Sigmoid colon (tissue), 7 donors: ENCODE results near the gene RPL37A. TPM values are rescaled to one million over a fixed set of nuclear protein-coding genes. Genes with fewer than 3 reads are reported as not detected.

ENCODE experiments used
- DNase-seq: peaks from one replicate; pipeline ENCODE4 v3.0.0-alpha.2; 2019
- H3K27ac ChIP-seq, 4 donors: fragments of 200-600 bp; sonication (generic); one replicate each; pipeline ENCODE4 v1.5.1; 2016 to 2019; ENCODE audit warnings: mild to moderate bottlenecking in 1 of 4
- H3K27me3 ChIP-seq, 3 donors: fragments of 200-600 bp; sonication (generic); one replicate each; pipeline ENCODE4 v1.5.1; 2019; ENCODE audit warnings: mild to moderate bottlenecking in 1 of 3
- H3K36me3 ChIP-seq, 4 donors: fragments of 200-600 bp; sonication (generic); one replicate each; pipeline ENCODE4 v1.5.1; 2016 to 2019
- H3K4me1 ChIP-seq, 4 donors: fragments of 200-600 bp; sonication (generic); one replicate each; pipeline ENCODE4 v1.5.1; 2017 to 2019
- H3K4me3 ChIP-seq, 4 donors: fragments of 200-600 bp; sonication (generic); one replicate each; pipeline ENCODE4 v1.5.1; 2017 to 2019; ENCODE audit warnings: mild to moderate bottlenecking in 2 of 4, moderate library complexity in 1 of 4
- H3K9me3 ChIP-seq, 4 donors: fragments of 200-600 bp in 3 of 4; sonication (generic) in 3 of 4; one replicate each; pipeline versions ENCODE4 v1.5.1 to v1.6.1; 2013 to 2019
- CTCF ChIP-seq, 4 experiments: fragments of 450-650 bp in 3 of 4; fragments of 200-600 bp in 1 of 4; IDR thresholded peaks; one replicate each; pipeline ENCODE4 v1.5.1; 2016 to 2019; ENCODE audit warnings: antibody characterized with exemption in 4 of 4, mild to moderate bottlenecking in 3 of 4, moderate library complexity in 2 of 4
- EP300 ChIP-seq, 4 donors: sonication (generic); formaldehyde crosslinking; IDR thresholded peaks; one replicate each; pipeline ENCODE4 v1.6.1; 2017; ENCODE audit warnings: antibody characterized with exemption in 4 of 4
- POLR2A ChIP-seq, 2 donors: fragments of 450-650 bp; IDR thresholded peaks; one replicate each; pipeline ENCODE4 v1.6.1; 2016; ENCODE audit warnings: antibody characterized with exemption in 2 of 2, mild to moderate bottlenecking in 2 of 2, moderate library complexity in 2 of 2
- POLR2AphosphoS5 ChIP-seq, 4 donors: sonication (generic); formaldehyde crosslinking; IDR thresholded peaks; one replicate each; pipeline ENCODE4 v1.6.1; 2017; ENCODE audit warnings: antibody characterized with exemption in 4 of 4
- WGBS, 2 donors: extraction: QIAGEN DNeasy Blood & Tissue Kit; methylation state at CpG; one replicate each; pipeline ENCODE4 v1.1.7; 2013; 5-methylcytosine and 5-hydroxymethylcytosine counted together
- intact Hi-C: fragments of 100-400 bp; cut with DNase I; formaldehyde crosslinking; loops from one replicate; pipeline ENCODE4 v1.15.1; 2023
- polyA plus RNA-seq, 3 donors: library from polyadenylated mRNA; stranded (reverse); fragments of 200-250 nt; gene quantifications; one replicate each; pipeline ENCODE4 v1.2.3, GENCODE V29; 2013
- total RNA-seq, 4 donors: library from RNA; depleted of rRNA; stranded (reverse); fragments of >200 nt; gene quantifications; one replicate each; pipeline ENCODE4 v1.1.0, GENCODE V29; 2016
- donor health status: healthy with polysubstance abuse.
- donor health status: Bipolar disorder and iron deficiency.
- donor health status: healthy.

RPL37A gene
- total and polyA plus RNA-seq, 7 donors, result 991 to 6,789 (median 2,007) TPM

DNA sequence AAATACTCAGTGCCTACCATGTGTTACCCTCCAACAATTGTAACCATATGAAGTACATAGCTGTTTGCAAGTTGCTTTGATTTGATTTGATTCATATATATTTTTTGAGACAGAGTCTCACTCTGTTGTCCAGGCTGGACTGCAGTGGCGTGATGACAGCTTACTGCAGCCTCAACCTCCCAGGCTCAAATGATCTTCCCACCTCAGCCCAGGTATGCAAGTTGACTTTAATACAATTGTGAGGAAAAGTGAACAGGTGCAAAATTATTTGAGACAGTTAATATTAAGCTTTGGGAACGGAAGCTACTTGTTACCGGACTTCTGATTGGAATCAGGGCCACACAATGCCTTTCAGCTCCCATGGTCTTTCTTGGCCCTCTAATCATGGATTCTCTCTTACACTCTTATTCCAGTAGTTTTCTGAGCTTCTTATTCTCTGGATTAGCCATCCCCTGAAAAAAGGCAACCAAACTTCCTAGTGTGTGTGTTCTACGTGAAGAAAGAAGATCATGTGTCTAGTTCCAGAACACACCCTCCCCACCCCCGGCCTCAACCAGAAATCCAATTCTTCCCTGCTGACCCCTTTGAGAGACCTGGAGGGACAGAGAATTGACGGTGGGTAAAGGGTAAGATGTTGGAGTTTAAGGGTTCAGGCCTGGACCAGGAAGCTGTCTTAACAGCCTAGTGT is 1.1 kb upstream of the RPL37A start:
- Histone ChIP-seq H3K36me3 (peaks cover 8 to 31% (median 25%) of the 10 kb centered on the region in 4 donors), H3K27ac (peak overlapping the region; percentile 82 to 88 (median 86)), H3K9me3 (no peaks in the 10 kb centered on the region), H3K4me1 (peaks cover 0 to 56% (median 31%) of the 10 kb centered on the region in 4 donors), H3K27me3 (no peaks in the 10 kb centered on the region), H3K4me3 (peak overlapping the region in 3 of 4 donors; percentile 61 to 83 (median 72))
- TF ChIP-seq POLR2A (IDR thresholded peaks at IDR 0.05) (no peak), CTCF (IDR thresholded peaks at IDR 0.05) (no peak), POLR2AphosphoS5 (IDR thresholded peaks at IDR 0.05) (no peak), EP300 (IDR thresholded peaks at IDR 0.05) (no peak)
- DNase-seq, result no peak
- intact Hi-C loops, result no loop called here
- 90 to 92% methylated on average over 6 of the region's 6 CpGs for WGBS, 2 donors

DNA sequence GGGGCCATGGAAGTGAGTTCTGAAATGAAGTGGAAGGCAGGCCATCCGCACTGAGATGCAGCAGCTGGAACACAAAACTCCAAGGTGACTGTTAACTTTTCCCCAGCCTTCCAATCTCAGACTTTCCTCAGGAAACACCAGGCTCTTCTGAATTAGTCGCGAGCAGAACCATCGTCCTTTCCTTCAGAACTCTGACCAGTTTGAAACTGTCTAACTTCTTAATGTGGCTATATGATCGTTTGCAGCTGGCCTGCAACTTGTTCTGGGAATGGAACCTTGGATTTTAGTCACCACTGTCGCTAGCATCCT is 620 bp upstream of the RPL37A start:
- no peaks in the 10 kb centered on the region for H3K9me3 ChIP-seq
- peaks cover 0 to 51% (median 31%) of the 10 kb centered on the region in 4 donors for H3K4me1 ChIP-seq
- intact Hi-C loops, result no loop called here
- 41 to 61% methylated on average over 6 of the region's 6 CpGs for WGBS, 2 donors
- peak overlapping the region; percentile 82 to 88 (median 86) for H3K27ac ChIP-seq
- DNase-seq, result no peak
- TF ChIP-seq CTCF (IDR thresholded peaks at IDR 0.05) (no peak), POLR2AphosphoS5 (IDR thresholded peaks at IDR 0.05) (no peak), EP300 (IDR thresholded peaks at IDR 0.05) (no peak), POLR2A (IDR thresholded peaks at IDR 0.05) (no peak)
- H3K36me3 ChIP-seq, result peaks cover 13 to 36% (median 30%) of the 10 kb centered on the region in 4 donors
- H3K4me3 ChIP-seq, result peak overlapping the region; percentile 61 to 83 (median 74)
- H3K27me3 ChIP-seq, result no peaks in the 10 kb centered on the region

DNA sequence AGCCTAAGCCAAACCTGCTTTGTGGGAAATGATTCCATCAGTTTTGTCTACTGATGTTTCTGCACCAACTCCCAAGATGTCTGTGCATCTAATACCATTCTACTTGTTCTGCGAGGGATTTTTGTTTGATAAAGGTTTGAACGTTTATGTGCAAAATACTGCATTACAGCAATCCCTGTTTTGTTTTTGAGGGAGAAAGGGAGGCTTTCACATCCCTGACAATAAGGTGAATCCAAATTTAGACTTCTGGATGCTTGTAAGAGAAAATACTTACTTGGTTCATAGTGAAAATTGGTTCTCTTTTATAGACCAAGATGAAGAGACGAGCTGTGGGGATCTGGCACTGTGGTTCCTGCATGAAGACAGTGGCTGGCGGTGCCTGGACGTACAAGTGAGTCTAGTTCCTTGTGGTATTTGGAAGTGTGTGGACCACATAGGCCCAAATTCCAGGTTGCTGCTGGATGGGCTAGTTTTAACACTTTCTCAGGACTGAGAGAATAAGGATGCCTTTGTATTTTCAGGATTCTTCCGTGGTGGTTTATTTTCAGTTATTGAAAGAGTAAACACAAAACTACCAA is 1.1 kb downstream of the RPL37A start:
- intact Hi-C loops, result no loop called here
- Histone ChIP-seq H3K36me3 (peaks cover 16 to 53% (median 34%) of the 10 kb centered on the region in 4 donors), H3K27me3 (no peaks in the 10 kb centered on the region), H3K4me3 (peak overlapping the region; percentile 61 to 83 (median 74)), H3K27ac (peak overlapping the region; percentile 82 to 88 (median 86)), H3K4me1 (peaks cover 0 to 51% (median 31%) of the 10 kb centered on the region in 4 donors), H3K9me3 (no peaks in the 10 kb centered on the region)
- 5 to 21% methylated on average over 6 of the region's 6 CpGs for WGBS, 2 donors
- no peak for DNase-seq
- no peak for TF ChIP-seq CTCF (IDR thresholded peaks at IDR 0.05)
- no peak for TF ChIP-seq POLR2A (IDR thresholded peaks at IDR 0.05)
- no peak for TF ChIP-seq POLR2AphosphoS5 (IDR thresholded peaks at IDR 0.05)
- TF ChIP-seq EP300 (IDR thresholded peaks at IDR 0.05), result no peak

DNA sequence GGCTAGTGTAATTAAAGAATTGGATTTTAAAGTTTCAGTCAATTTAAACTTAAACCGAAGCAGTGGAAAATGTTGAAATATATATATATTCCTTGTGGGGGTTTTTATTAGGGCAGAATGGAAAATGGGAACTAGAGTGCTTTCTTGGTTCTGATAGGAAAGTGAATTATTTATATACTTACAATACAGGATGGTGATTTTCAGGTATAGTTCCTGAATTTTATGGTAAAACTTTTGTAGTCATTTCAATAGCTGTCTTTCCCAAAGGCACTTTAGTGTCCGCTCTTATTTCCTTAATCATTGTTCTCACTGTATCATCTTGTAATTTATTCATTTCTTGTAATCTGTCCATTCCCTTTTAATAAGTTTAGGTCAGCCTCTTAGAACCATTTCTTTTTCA is 1.9 kb downstream of the RPL37A start:
- peaks cover 0 to 45% (median 31%) of the 10 kb centered on the region in 4 donors for H3K4me1 ChIP-seq
- intact Hi-C loops, result no loop called here

More for the DNA sequence above, 1.9 kb downstream of the RPL37A start:
- no peak for TF ChIP-seq EP300 (IDR thresholded peaks at IDR 0.05)
- TF ChIP-seq POLR2AphosphoS5 (IDR thresholded peaks at IDR 0.05), result no peak
- TF ChIP-seq POLR2A (IDR thresholded peaks at IDR 0.05), result no peak
- no peak for TF ChIP-seq CTCF (IDR thresholded peaks at IDR 0.05)
- H3K9me3 ChIP-seq, result no peaks in the 10 kb centered on the region
- no peak overlapping the region for H3K4me3 ChIP-seq
- DNase-seq, result no peak
- 86 to 90% methylated on average over 2 of the region's 2 CpGs for WGBS, 2 donors
- peak overlapping the region in 1 of 4 donors; percentile 87 for H3K27ac ChIP-seq
- H3K27me3 ChIP-seq, result no peaks in the 10 kb centered on the region
- peaks cover 16 to 61% (median 39%) of the 10 kb centered on the region in 4 donors for H3K36me3 ChIP-seq
